ENCODE data around the gene NEXMIF.
"Not testable (repeated sequence)": the region's sequence is repeated elsewhere in the genome, so short reads cannot be mapped to it uniquely, and the experiment has no call there.

Gene NEXMIF

GRCh38 chrX:74788545-74789086 lies 136.6 kb downstream of the NEXMIF start:
- no peak for DNase-seq

DNA sequence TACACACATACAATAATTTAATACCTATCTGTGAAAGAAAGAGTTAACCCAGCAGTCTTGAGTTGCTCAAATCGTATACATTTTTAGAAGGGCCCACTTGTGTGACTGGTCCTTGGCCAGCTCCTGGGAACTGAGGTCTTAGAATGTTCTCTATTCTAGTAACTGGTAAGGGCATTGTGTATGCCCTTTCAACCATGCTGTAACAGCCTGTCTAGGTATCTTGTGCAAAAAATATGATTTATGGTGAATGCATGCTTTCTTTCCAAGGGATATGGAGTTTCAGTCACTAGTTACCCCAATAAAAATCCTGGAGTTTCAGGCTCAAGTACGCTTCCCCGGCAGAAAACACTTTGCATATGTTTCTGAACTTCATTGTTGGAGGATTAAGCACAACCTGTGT lies 140.6 kb downstream of the NEXMIF start:
- no peak for DNase-seq

DNA sequence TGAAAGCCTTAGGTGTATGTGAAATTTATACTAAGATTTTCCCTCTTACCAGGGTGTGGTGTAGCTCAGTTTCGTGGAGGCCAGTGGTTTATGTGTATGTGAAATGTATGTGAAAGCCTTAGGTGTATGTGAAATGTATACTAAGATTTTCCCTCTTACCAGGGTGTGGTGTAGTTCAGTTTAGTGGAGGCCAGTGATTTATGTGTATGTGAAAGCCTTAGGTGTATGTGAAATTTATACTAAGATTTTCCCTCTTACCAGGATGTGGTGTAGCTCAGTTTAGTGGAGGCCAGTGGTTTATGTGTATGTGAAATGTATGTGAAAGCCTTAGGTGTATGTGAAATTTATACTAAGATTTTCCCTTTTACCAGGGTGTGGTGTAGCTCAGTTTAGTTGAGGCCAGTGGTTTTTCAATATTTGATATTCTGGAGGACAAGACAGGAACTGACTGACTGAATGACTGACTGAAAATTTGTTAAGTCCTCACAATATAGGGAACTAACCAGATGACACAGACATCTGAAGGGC lies 143.7 kb downstream of the NEXMIF start:
- no peak for DNase-seq

GRCh38 chrX:74779175-74779574 lies 146.1 kb downstream of the NEXMIF start:
- DNase-seq: no peak

GRCh38 chrX:74774988-74775387 lies 150.3 kb downstream of the NEXMIF start:
- DNase-seq: no peak

DNA sequence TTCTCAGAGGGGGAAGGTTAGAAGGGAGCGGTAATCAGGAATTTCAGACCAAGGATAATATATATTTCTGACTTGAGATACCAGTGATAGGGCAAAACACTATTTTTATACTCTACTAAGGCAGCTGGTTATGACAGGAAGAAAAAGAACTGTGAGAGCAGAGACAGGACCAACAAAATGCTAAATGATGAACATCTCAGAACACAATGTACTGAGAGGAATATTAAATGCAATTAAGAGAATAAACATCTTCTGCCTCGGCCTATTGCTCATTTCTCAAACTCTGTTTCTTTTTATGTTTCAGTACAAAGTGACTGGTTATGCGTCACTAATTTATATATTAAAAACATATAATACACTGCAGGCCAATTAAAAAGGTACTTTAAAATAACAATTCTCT lies 188.8 kb downstream of the NEXMIF start:
- DNase-seq: no peak

- no peak for DNase-seq
Observed at GRCh38 chrX:74705269-74705668, 220.0 kb downstream of the NEXMIF start.

DNA sequence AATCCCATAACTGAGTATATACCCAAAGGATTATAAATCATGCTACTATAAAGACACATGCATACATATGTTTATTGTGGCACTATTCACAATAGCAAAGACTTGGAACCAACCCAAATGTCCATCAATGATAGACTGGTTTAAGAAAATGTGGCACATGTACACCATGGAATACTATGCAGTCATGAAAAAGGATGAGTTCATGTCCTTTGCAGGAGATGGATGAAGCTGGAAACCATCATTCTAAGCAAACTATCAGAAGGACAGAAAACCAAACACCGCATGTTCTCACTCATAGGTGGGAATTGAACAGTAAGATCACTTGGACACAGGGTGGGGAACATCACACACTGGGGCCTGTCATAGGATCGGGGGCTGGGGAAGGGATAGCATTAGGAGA lies 223.9 kb downstream of the NEXMIF start:
- DNase-seq: not testable (repeated sequence)

DNA sequence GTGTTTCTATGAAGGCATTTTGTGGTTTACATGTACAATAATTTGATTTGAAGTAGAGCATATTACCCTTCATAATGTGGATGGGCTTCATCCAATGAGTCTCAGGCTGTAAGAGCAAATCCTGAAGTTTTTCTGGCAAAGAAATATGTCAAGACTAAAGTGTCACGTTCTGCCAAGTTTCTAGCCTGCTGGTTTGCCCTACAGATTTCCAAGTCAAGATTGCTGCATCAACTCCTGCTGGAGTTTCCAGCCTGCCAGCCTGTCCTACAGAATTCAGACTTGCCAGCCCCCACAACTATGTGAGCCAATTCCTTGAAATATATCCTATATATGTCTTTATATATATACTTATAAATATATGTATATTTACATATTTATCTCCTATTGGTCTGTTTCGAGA lies 240.8 kb downstream of the NEXMIF start:
- no peak for DNase-seq

Data from COR-L47 (cell line).